ENCODE measurements around the gene FBXO27. TPM values are rescaled to one million over a fixed set of nuclear protein-coding genes. Genes with fewer than 3 reads are reported as not detected.

FBXO27 gene
- total and polyA plus RNA-seq, 4 donors: 2.1 to 5.0 (median 3.7) TPM

GRCh38 chr19:39021063-39021462, 11.3 kb downstream of the FBXO27 start:
- H3K9me3 ChIP-seq (ENCODE audit: control insufficient read depth in 4 of 4, low read length in 3 of 4): no peaks in the 10 kb centered on the region
- no peaks in the 10 kb centered on the region for H3K27me3 ChIP-seq (ENCODE audit: control insufficient read depth in 4 of 4, insufficient read depth in 4 of 4, low read length in 3 of 4)
- WGBS: 88% methylated on average over 4 of the region's 4 CpGs
- H3K4me1 ChIP-seq (ENCODE audit: control insufficient read depth in 4 of 4, insufficient read depth in 4 of 4, low read length in 3 of 4): no peaks in the 10 kb centered on the region
- no peak for TF ChIP-seq YY1 (IDR thresholded peaks at IDR 0.05)
- TF ChIP-seq EGR1 (IDR thresholded peaks at IDR 0.05; ENCODE audit: low read depth in 2 of 2): no peak
- TF ChIP-seq HNF4A (conservative IDR thresholded peaks at IDR 0.05): no peak
- no peak for TF ChIP-seq SP1 (IDR thresholded peaks at IDR 0.05)
- H3K4me3 ChIP-seq (ENCODE audit: low read depth in 1 of 3, low read length in 3 of 3): no peak overlapping the region
- H3K9ac ChIP-seq (ENCODE audit: low read depth in 1 of 2, low read length in 2 of 2): no peak overlapping the region
- no peak overlapping the region for H3K27ac ChIP-seq (ENCODE audit: low read depth in 1 of 2, low read length in 2 of 2)
- no peak for DNase-seq (ENCODE audit: low spot score)
- H3K36me3 ChIP-seq (ENCODE audit: control insufficient read depth in 4 of 4, insufficient read depth in 3 of 4, low read depth in 1 of 4, low read length in 3 of 4): peaks cover 0 to 3% (median 0%) of the 10 kb centered on the region in 4 donors

- TF ChIP-seq YY1 (IDR thresholded peaks at IDR 0.05) (no peak), NR2F2 (IDR thresholded peaks at IDR 0.05) (no peak), FOXA2 (IDR thresholded peaks at IDR 0.05) (no peak), TAF1 (conservative IDR thresholded peaks at IDR 0.05) (no peak), EGR1 (IDR thresholded peaks at IDR 0.05; ENCODE audit: low read depth in 2 of 2) (no peak), HNF4G (IDR thresholded peaks at IDR 0.05) (no peak), CTCF (IDR thresholded peaks at IDR 0.05; ENCODE audit: low read depth, low read length, missing input control) (no peak), RXRA (IDR thresholded peaks at IDR 0.05) (no peak), REST (IDR thresholded peaks at IDR 0.05) (no peak), SP1 (IDR thresholded peaks at IDR 0.05) (no peak), MAX (IDR thresholded peaks at IDR 0.05) (no peak), ATF3 (IDR thresholded peaks at IDR 0.05) (no peak), GABPA (IDR thresholded peaks at IDR 0.05 in 1 of 2, conservative IDR thresholded peaks at IDR 0.05 in 1 of 2) (no peak), RAD21 (IDR thresholded peaks at IDR 0.05) (no peak)
- WGBS: 91% methylated on average over 4 of the region's 4 CpGs
- H3K9ac ChIP-seq (ENCODE audit: low read depth in 1 of 2, low read length in 2 of 2): no peak overlapping the region
- no peaks in the 10 kb centered on the region for H3K4me1 ChIP-seq (ENCODE audit: control insufficient read depth in 4 of 4, insufficient read depth in 4 of 4, low read length in 3 of 4)
- H3K27ac ChIP-seq (ENCODE audit: low read depth in 1 of 2, low read length in 2 of 2): no peak overlapping the region
- no peak overlapping the region for H3K4me3 ChIP-seq (ENCODE audit: low read depth in 1 of 3, low read length in 3 of 3)
- H3K36me3 ChIP-seq (ENCODE audit: control insufficient read depth in 4 of 4, insufficient read depth in 3 of 4, low read depth in 1 of 4, low read length in 3 of 4): peaks cover 0 to 3% (median 0%) of the 10 kb centered on the region in 4 donors
- H3K27me3 ChIP-seq (ENCODE audit: control insufficient read depth in 4 of 4, insufficient read depth in 4 of 4, low read length in 3 of 4): no peaks in the 10 kb centered on the region
- DNase-seq (ENCODE audit: low spot score): no peak
- no peaks in the 10 kb centered on the region for H3K9me3 ChIP-seq (ENCODE audit: control insufficient read depth in 4 of 4, low read length in 3 of 4)
These were observed 14.7 kb downstream of the FBXO27 start for GRCh38 chr19:39017646-39018045.
